Gastrocnemius medialis (tissue), 4 donors: Measurements from ENCODE around the gene MANF. TPM values are rescaled to one million over a fixed set of nuclear protein-coding genes. Genes with fewer than 3 reads are reported as not detected.

Source experiments
- ATAC-seq, 2 donors: fragments of 150-250 bp; one replicate each; pipeline ENCODE4 v1.9.1; 2016
- DNase-seq, 2 donors: peaks; one replicate each; pipeline ENCODE4 v3.0.0-alpha.2; 2019
- H3K27ac ChIP-seq, 4 donors: fragments of 200-600 bp; sonication (generic); 1 replicate in 1 of 4; 2 replicates in 3 of 4; pipeline ENCODE4 v1.5.1; 2016 to 2018; ENCODE audit warnings: mild to moderate bottlenecking in 2 of 4, moderate library complexity in 1 of 4
- H3K27me3 ChIP-seq, 3 donors: fragments of 200-600 bp; sonication (generic) in 2 of 3; 1 replicate in 1 of 3; 2 replicates in 2 of 3; pipeline versions ENCODE4 v1.5.1 to v1.6.0; 2016 to 2019; ENCODE audit warnings: mild to moderate bottlenecking in 1 of 3, moderate library complexity in 1 of 3
- H3K36me3 ChIP-seq, 2 donors: fragments of 200-600 bp; sonication (generic) in 1 of 2; one replicate each; pipeline ENCODE4 v1.5.1; 2017 to 2018
- H3K4me1 ChIP-seq, 2 donors: fragments of 200-600 bp; sonication (generic) in 1 of 2; one replicate each; pipeline ENCODE4 v1.5.1; 2016 to 2017; ENCODE audit warnings: mild to moderate bottlenecking in 2 of 2
- H3K4me3 ChIP-seq, 4 donors: fragments of 200-600 bp; sonication (generic) in 3 of 4; 1 replicate in 1 of 4; 2 replicates in 3 of 4; pipeline ENCODE4 v1.5.1; 2016 to 2019; ENCODE audit warnings: mild to moderate bottlenecking in 2 of 4
- H3K9me3 ChIP-seq, 3 donors: fragments of 200-600 bp; sonication (generic) in 2 of 3; 1 replicate in 1 of 3; 2 replicates in 2 of 3; pipeline ENCODE4 v1.5.1; 2016 to 2019
- CTCF ChIP-seq, 5 experiments: fragments of 450-650 bp in 3 of 5; fragments of 200-600 bp in 2 of 5; sonication (generic) in 2 of 5; IDR thresholded peaks in 4 of 5; conservative IDR thresholded peaks in 1 of 5; 1 replicate in 4 of 5; 2 replicates in 1 of 5; pipeline ENCODE4 v1.5.1; 2016 to 2019; ENCODE audit warnings: antibody characterized with exemption in 5 of 5, mild to moderate bottlenecking in 3 of 5, moderate library complexity in 3 of 5
- POLR2A ChIP-seq, 2 donors: fragments of 450-650 bp; IDR thresholded peaks; one replicate each; pipeline ENCODE4 v1.6.1; 2017; ENCODE audit warnings: antibody characterized with exemption in 2 of 2, mild to moderate bottlenecking in 2 of 2, moderate library complexity in 2 of 2
- in situ Hi-C, 4 donors: fragments of 200-750 bp; cut with MboI; loops; one replicate each; pipeline versions ENCODE4 v1.15.0 to v1.8.0; 2017; ENCODE audit warnings: low sequenced_read_pairs in 4 of 4
- intact Hi-C: fragments of 100-400 bp; cut with DNase I; formaldehyde crosslinking; loops from one replicate; pipeline ENCODE4 v1.15.1; 2023; ENCODE audit warnings: low total_unique reads
- total RNA-seq, 4 donors: library from RNA; depleted of rRNA; stranded (reverse); fragments of >200 nt; gene quantifications; one replicate each; pipeline versions ENCODE4 v1.1.0 to v1.2.3, GENCODE V29; 2016

The MANF gene
- total RNA-seq, 4 donors from 2014 or later, result 4.4 to 19.7 (median 11.5) TPM

GRCh38 chr3:51340013-51340829 lies 44.9 kb upstream of the MANF start:
- intact Hi-C loops, result no loop called here
- in situ Hi-C loops, result no loop called here
- no peak for DNase-seq

GRCh38 chr3:51340989-51341636 lies 44.0 kb upstream of the MANF start:
- no peak for ATAC-seq

More at GRCh38 chr3:51340013-51340829, 44.9 kb upstream of the MANF start:
- no peaks in the 10 kb centered on the region for H3K27me3 ChIP-seq
- H3K4me3 ChIP-seq, result no peak overlapping the region
- TF ChIP-seq POLR2A (IDR thresholded peaks at IDR 0.05), result no peak
- no peaks in the 10 kb centered on the region for H3K9me3 ChIP-seq
- H3K4me1 ChIP-seq, result no peaks in the 10 kb centered on the region
- H3K36me3 ChIP-seq, result no peaks in the 10 kb centered on the region
- ATAC-seq, result peak in 1 of 2 donors; percentile 68
- no peak overlapping the region for H3K27ac ChIP-seq

GRCh38 chr3:51343918-51344687 lies 41.0 kb upstream of the MANF start:
- Histone ChIP-seq H3K27ac (no peak overlapping the region), H3K27me3 (no peaks in the 10 kb centered on the region), H3K4me1 (no peaks in the 10 kb centered on the region), H3K36me3 (no peaks in the 10 kb centered on the region), H3K9me3 (no peaks in the 10 kb centered on the region), H3K4me3 (no peak overlapping the region)
- in situ Hi-C loops, result no loop called here
- no peak for DNase-seq
- TF ChIP-seq CTCF (IDR thresholded peaks at IDR 0.05 in 4 of 5, conservative IDR thresholded peaks at IDR 0.05 in 1 of 5) (no peak), POLR2A (IDR thresholded peaks at IDR 0.05) (no peak)
- intact Hi-C loops, result no loop called here
- ATAC-seq, result no peak

More at GRCh38 chr3:51340989-51341636, 44.0 kb upstream of the MANF start:
- DNase-seq, result no peak
- no peak for TF ChIP-seq POLR2A (IDR thresholded peaks at IDR 0.05)
- no peak for TF ChIP-seq CTCF (IDR thresholded peaks at IDR 0.05 in 4 of 5, conservative IDR thresholded peaks at IDR 0.05 in 1 of 5)
- in situ Hi-C loops, result no loop called here
- Histone ChIP-seq H3K27me3 (no peaks in the 10 kb centered on the region), H3K9me3 (no peaks in the 10 kb centered on the region), H3K27ac (no peak overlapping the region), H3K36me3 (no peaks in the 10 kb centered on the region), H3K4me3 (no peak overlapping the region), H3K4me1 (no peaks in the 10 kb centered on the region)
- intact Hi-C loops, result no loop called here

- no peaks in the 10 kb centered on the region for H3K36me3 ChIP-seq
- no peak overlapping the region for H3K4me3 ChIP-seq
- no peak for ATAC-seq
- no peak for DNase-seq
- no peaks in the 10 kb centered on the region for H3K9me3 ChIP-seq
- H3K27ac ChIP-seq, result no peak overlapping the region
- no peak for TF ChIP-seq POLR2A (IDR thresholded peaks at IDR 0.05)
- TF ChIP-seq CTCF (IDR thresholded peaks at IDR 0.05 in 4 of 5, conservative IDR thresholded peaks at IDR 0.05 in 1 of 5), result no peak
- H3K27me3 ChIP-seq, result no peaks in the 10 kb centered on the region
- intact Hi-C loops, result no loop called here
- in situ Hi-C loops, result no loop called here
- no peaks in the 10 kb centered on the region for H3K4me1 ChIP-seq
These were observed 34.3 kb upstream of the MANF start for GRCh38 chr3:51350751-51351150.

GRCh38 chr3:51353131-51353530 lies 32.0 kb upstream of the MANF start:
- DNase-seq, result no peak
- no peak for ATAC-seq

More at GRCh38 chr3:51353131-51353530, 32.0 kb upstream of the MANF start:
- Histone ChIP-seq H3K4me1 (no peaks in the 10 kb centered on the region), H3K27ac (no peak overlapping the region), H3K27me3 (no peaks in the 10 kb centered on the region), H3K4me3 (no peak overlapping the region), H3K36me3 (no peaks in the 10 kb centered on the region), H3K9me3 (no peaks in the 10 kb centered on the region)
- TF ChIP-seq POLR2A (IDR thresholded peaks at IDR 0.05) (no peak), CTCF (IDR thresholded peaks at IDR 0.05 in 4 of 5, conservative IDR thresholded peaks at IDR 0.05 in 1 of 5) (no peak)
- in situ Hi-C loops, result no loop called here
- intact Hi-C loops, result no loop called here
